Measurements from ENCODE around the gene DCAF7.
A peak's percentile ranks its signal among the peaks of the same experiment; 100 is the strongest.

Gene DCAF7

GRCh38 chr17:63631062-63631461, 80.8 kb downstream of the DCAF7 start:
- TF ChIP-seq CTCF (IDR thresholded peaks at IDR 0.05): no peak
- H3K27ac ChIP-seq: no peak overlapping the region

GRCh38 chr17:63631626-63632025, 81.3 kb downstream of the DCAF7 start:
- DNase-seq (ENCODE audit: low spot score): no peak
- no peak overlapping the region for H3K4me3 ChIP-seq
- no peak for TF ChIP-seq CTCF (IDR thresholded peaks at IDR 0.05)
- no peak overlapping the region for H3K27ac ChIP-seq

More at GRCh38 chr17:63631062-63631461, 80.8 kb downstream of the DCAF7 start:
- no peak overlapping the region for H3K4me3 ChIP-seq
- no peak for DNase-seq (ENCODE audit: low spot score)

GRCh38 chr17:63633742-63634141, 83.5 kb downstream of the DCAF7 start:
- TF ChIP-seq CTCF (IDR thresholded peaks at IDR 0.05): no peak
- no peak for DNase-seq (ENCODE audit: low spot score)
- H3K4me3 ChIP-seq: no peak overlapping the region
- peak overlapping the region in 1 of 2 donors; percentile 45 for H3K27ac ChIP-seq

DNA sequence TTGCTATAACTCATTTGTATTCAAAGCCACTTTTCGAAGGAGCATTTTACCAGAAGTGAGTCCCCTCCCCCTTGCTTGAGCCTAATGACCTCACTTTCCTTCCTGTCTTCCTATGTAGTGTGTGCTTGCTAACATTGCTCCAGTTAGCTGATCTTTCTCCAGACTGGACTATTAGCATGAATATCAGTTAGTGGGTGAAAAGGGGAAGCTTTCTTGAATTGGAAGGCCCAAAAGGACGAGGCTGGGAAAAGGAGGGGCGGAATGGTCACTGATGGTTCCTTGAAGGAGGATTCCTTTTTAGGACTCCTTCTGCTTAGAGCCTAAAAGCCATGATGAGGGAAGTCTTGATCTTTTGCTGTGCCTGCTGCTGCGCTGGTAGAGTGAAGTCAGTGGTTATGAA, 83.9 kb downstream of the DCAF7 start:
- H3K27ac ChIP-seq: peak overlapping the region in 1 of 2 donors; percentile 45
- no peak for DNase-seq (ENCODE audit: low spot score)
- H3K4me3 ChIP-seq: no peak overlapping the region
- TF ChIP-seq CTCF (IDR thresholded peaks at IDR 0.05): no peak

- no peak overlapping the region for H3K4me3 ChIP-seq
- no peak for DNase-seq (ENCODE audit: low spot score)
- no peak for TF ChIP-seq CTCF (IDR thresholded peaks at IDR 0.05)
- peak overlapping the region in 1 of 2 donors; percentile 45 for H3K27ac ChIP-seq
Observed at GRCh38 chr17:63634816-63635215, 84.5 kb downstream of the DCAF7 start.

- DNase-seq (ENCODE audit: low spot score): no peak
- no peak for TF ChIP-seq CTCF (IDR thresholded peaks at IDR 0.05)
- H3K4me3 ChIP-seq: no peak overlapping the region
- H3K27ac ChIP-seq: no peak overlapping the region
Observed at GRCh38 chr17:63635290-63635689, 85.0 kb downstream of the DCAF7 start.

- no peak for TF ChIP-seq CTCF (IDR thresholded peaks at IDR 0.05)
- no peak for DNase-seq (ENCODE audit: low spot score)
- Histone ChIP-seq H3K4me3 (no peak overlapping the region), H3K27ac (no peak overlapping the region)
Observed at GRCh38 chr17:63635787-63636186, 85.5 kb downstream of the DCAF7 start.

Data from coronary artery (tissue), 2 donors.